ENCODE results near the gene ADAMTS18. TPM values are rescaled to one million over a fixed set of nuclear protein-coding genes. Genes with fewer than 3 reads are reported as not detected.
A peak's percentile ranks its signal among the peaks of the same experiment; 100 is the strongest.

ADAMTS18 gene
- polyA plus RNA-seq, 1 of the 3 experiments (the other 2 are of a cell fraction) = under 0.01 TPM

DNA sequence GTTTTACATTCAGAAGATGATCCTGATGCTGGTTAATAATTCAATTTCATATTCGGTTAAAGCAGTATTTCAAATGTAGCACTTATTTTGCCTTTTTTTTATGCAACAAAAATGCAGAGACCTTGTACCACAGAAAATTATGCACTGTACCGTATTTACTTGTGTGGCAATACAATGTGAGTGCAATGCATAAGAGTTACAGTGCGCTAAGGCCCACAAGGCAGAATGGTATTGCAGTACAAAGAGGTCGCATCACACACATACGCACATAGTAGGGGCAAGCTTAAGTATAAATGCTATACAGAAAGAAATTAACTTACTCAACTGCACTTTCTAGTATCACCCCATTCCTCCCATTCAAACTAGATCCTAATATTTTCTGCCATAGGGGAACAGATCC lies 132.6 kb downstream of the ADAMTS18 start:
- Histone ChIP-seq H3K9ac (no peak overlapping the region), H2AFZ (ENCODE audit: low read depth) (no peak overlapping the region), H3K4me1 (ENCODE audit: control insufficient read depth in 1 of 2, insufficient read depth in 2 of 2, low read depth in 1 of 2, low read length in 1 of 2) (peaks cover 0 to 12% of the 10 kb centered on the region in 2 experiments; a peak in 2 of 4 replicates), H3K9me3 (no peaks in the 10 kb centered on the region), H3K36me3 (replicated peaks in 1 of 2; ENCODE audit: control insufficient read depth in 1 of 2, insufficient read depth in 2 of 2, low read length in 1 of 2) (no peaks in the 10 kb centered on the region), H3K27ac (ENCODE audit: low read depth in 2 of 2, low read length in 1 of 2) (no peak overlapping the region), H4K20me1 (ENCODE audit: insufficient read depth) (no peaks in the 10 kb centered on the region), H3K4me2 (no peak overlapping the region), H3K79me2 (ENCODE audit: insufficient read depth) (no peaks in the 10 kb centered on the region), H3K4me3 (ENCODE audit: low read depth in 2 of 2, low read length in 1 of 2) (no peak overlapping the region), H3K9me2 (no peaks in the 10 kb centered on the region), H3K27me3 (ENCODE audit: insufficient read depth) (no peaks in the 10 kb centered on the region), H3F3A (replicated peaks; ENCODE audit: insufficient read depth) (peaks cover 15% of the 10 kb centered on the region)
- no peak for TF ChIP-seq IRF3 (IDR thresholded peaks at IDR 0.05; ENCODE audit: low read depth, low read length)
- TF ChIP-seq MXI1 (IDR thresholded peaks at IDR 0.05; ENCODE audit: low read depth, low read length) = no peak
- no peak for TF ChIP-seq TCF12 (IDR thresholded peaks at IDR 0.05)
- TF ChIP-seq FOXJ3 (CRISPR knock-in tag; IDR thresholded peaks at IDR 0.05) = no peak
- no peak for TF ChIP-seq MEF2A (IDR thresholded peaks at IDR 0.05; ENCODE audit: borderline replicate concordance, low read depth)
- TF ChIP-seq GABPA (IDR thresholded peaks at IDR 0.05; ENCODE audit: low read depth) = no peak
- ChIA-PET CTCF (no interaction called here), POLR2A (no interaction called here)
- DNase-seq = no peak
- WGBS (ENCODE audit: low lambda C conversion rate) = 94% methylated on average over 5 of the region's 5 CpGs

DNA sequence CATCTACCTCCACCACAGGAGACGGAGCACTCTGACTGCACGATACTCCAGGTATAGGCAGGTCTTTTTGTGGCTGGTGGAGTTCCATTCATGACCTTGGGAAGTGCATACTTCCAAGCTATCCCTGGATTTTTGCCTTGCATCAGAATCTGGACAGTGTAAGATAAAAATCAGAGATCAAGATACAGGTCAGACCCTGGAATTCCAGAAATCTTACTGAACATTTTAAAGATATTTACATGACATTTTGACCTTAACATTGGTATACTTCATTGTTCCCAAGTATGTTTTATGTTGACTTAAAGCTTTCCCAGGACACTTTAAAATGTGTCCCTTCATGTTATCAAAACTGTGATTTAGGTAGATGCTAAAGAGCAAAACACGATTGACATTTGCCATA lies 134.6 kb downstream of the ADAMTS18 start:
- peaks cover 0 to 12% of the 10 kb centered on the region in 2 experiments; a peak in 2 of 4 replicates for H3K4me1 ChIP-seq (ENCODE audit: control insufficient read depth in 1 of 2, insufficient read depth in 2 of 2, low read depth in 1 of 2, low read length in 1 of 2)
- H3K9ac ChIP-seq = no peak overlapping the region
- no peak for DNase-seq
- POLR2A ChIA-PET = no interaction called here
- CTCF ChIA-PET = no interaction called here
- TF ChIP-seq EP300 (IDR thresholded peaks at IDR 0.05; ENCODE audit: borderline replicate concordance in 1 of 2, low read depth in 1 of 2, low read length in 1 of 2) (peak in 1 of 2 experiments; percentile 41; a peak in 1 of 4 replicates), JUND (IDR thresholded peaks at IDR 0.05) (0 out of 2 replicates have a peak, but pooled peaks have one; percentile 7), TCF12 (IDR thresholded peaks at IDR 0.05) (peak; percentile 58), RXRA (IDR thresholded peaks at IDR 0.05; ENCODE audit: borderline replicate concordance, low read depth) (0 out of 2 replicates have a peak, but pooled peaks have one; percentile 50), RAD21 (IDR thresholded peaks at IDR 0.05; ENCODE audit: low read length) (no peak), GABPA (IDR thresholded peaks at IDR 0.05; ENCODE audit: low read depth) (no peak)
- no peaks in the 10 kb centered on the region for H3K36me3 ChIP-seq (replicated peaks in 1 of 2; ENCODE audit: control insufficient read depth in 1 of 2, insufficient read depth in 2 of 2, low read length in 1 of 2)
- H3K9me3 ChIP-seq = no peaks in the 10 kb centered on the region
- H3K4me2 ChIP-seq = no peak overlapping the region
- no peaks in the 10 kb centered on the region for H3K27me3 ChIP-seq (ENCODE audit: insufficient read depth)
- no peaks in the 10 kb centered on the region for H3K79me2 ChIP-seq (ENCODE audit: insufficient read depth)
- no peak overlapping the region for H2AFZ ChIP-seq (ENCODE audit: low read depth)
- H3K27ac ChIP-seq (ENCODE audit: low read depth in 2 of 2, low read length in 1 of 2) = no peak overlapping the region
- H4K20me1 ChIP-seq (ENCODE audit: insufficient read depth) = no peaks in the 10 kb centered on the region
- no peak overlapping the region for H3K4me3 ChIP-seq (ENCODE audit: low read depth in 2 of 2, low read length in 1 of 2)
- peaks cover 15% of the 10 kb centered on the region for H3F3A ChIP-seq (replicated peaks; ENCODE audit: insufficient read depth)
- 86% methylated on average over 3 of the region's 3 CpGs for WGBS (ENCODE audit: low lambda C conversion rate)
- H3K9me2 ChIP-seq = no peaks in the 10 kb centered on the region

GRCh38 chr16:77299395-77299794 lies 135.4 kb downstream of the ADAMTS18 start:
- peaks cover 0 to 12% of the 10 kb centered on the region in 2 experiments; a peak in 2 of 4 replicates for H3K4me1 ChIP-seq (ENCODE audit: control insufficient read depth in 1 of 2, insufficient read depth in 2 of 2, low read depth in 1 of 2, low read length in 1 of 2)

More at GRCh38 chr16:77299395-77299794, 135.4 kb downstream of the ADAMTS18 start:
- Histone ChIP-seq H3K9ac (no peak overlapping the region), H3K9me2 (no peaks in the 10 kb centered on the region), H3K36me3 (replicated peaks in 1 of 2; ENCODE audit: control insufficient read depth in 1 of 2, insufficient read depth in 2 of 2, low read length in 1 of 2) (no peaks in the 10 kb centered on the region), H3K4me2 (no peak overlapping the region), H3F3A (replicated peaks; ENCODE audit: insufficient read depth) (peaks cover 15% of the 10 kb centered on the region), H4K20me1 (ENCODE audit: insufficient read depth) (no peaks in the 10 kb centered on the region), H3K9me3 (no peaks in the 10 kb centered on the region), H3K79me2 (ENCODE audit: insufficient read depth) (no peaks in the 10 kb centered on the region), H3K27me3 (ENCODE audit: insufficient read depth) (no peaks in the 10 kb centered on the region), H3K27ac (ENCODE audit: low read depth in 2 of 2, low read length in 1 of 2) (no peak overlapping the region; a peak in 1 of 4 replicates), H2AFZ (ENCODE audit: low read depth) (no peak overlapping the region), H3K4me3 (ENCODE audit: low read depth in 2 of 2, low read length in 1 of 2) (no peak overlapping the region)
- POLR2A ChIA-PET = no interaction called here
- 94% methylated on average over 1 of the region's 1 CpG for WGBS (ENCODE audit: low lambda C conversion rate)
- TF ChIP-seq SMC3 (IDR thresholded peaks at IDR 0.05; ENCODE audit: low read depth, low read length) (no peak), ELF1 (IDR thresholded peaks at IDR 0.05) (no peak), YY1 (IDR thresholded peaks at IDR 0.05; ENCODE audit: low read depth) (no peak), MEF2A (IDR thresholded peaks at IDR 0.05; ENCODE audit: borderline replicate concordance, low read depth) (no peak)
- TF ChIP-seq, protein P1, sequence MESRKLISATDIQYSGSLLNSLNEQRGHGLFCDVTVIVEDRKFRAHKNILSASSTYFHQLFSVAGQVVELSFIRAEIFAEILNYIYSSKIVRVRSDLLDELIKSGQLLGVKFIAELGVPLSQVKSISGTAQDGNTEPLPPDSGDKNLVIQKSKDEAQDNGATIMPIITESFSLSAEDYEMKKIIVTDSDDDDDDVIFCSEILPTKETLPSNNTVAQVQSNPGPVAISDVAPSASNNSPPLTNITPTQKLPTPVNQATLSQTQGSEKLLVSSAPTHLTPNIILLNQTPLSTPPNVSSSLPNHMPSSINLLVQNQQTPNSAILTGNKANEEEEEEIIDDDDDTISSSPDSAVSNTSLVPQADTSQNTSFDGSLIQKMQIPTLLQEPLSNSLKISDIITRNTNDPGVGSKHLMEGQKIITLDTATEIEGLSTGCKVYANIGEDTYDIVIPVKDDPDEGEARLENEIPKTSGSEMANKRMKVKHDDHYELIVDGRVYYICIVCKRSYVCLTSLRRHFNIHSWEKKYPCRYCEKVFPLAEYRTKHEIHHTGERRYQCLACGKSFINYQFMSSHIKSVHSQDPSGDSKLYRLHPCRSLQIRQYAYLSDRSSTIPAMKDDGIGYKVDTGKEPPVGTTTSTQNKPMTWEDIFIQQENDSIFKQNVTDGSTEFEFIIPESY (IDR thresholded peaks at IDR 0.05; ENCODE audit: borderline replicate concordance, low read depth) = no peak
- no peak for DNase-seq
- CTCF ChIA-PET = no interaction called here
